Astrocyte of the spinal cord (primary cell): Measurements from ENCODE around the gene GPR65.

Experiments used
- DNase-seq: peaks from one replicate; pipeline ENCODE4 v3.0.0; 2011; ENCODE audit warnings: low read depth, low spot score
- H3K4me3 ChIP-seq: 2 replicates; pipeline ENCODE4 v1.5.1; 2011; ENCODE audit warnings: low read depth, mild to moderate bottlenecking, low read length, moderate library complexity
- CTCF ChIP-seq: IDR thresholded peaks from 2 replicates; pipeline ENCODE4 v1.5.1; 2012; ENCODE audit warnings: low read depth, mild to moderate bottlenecking, low read length, inconsistent platforms
- in situ Hi-C: cut with HindIII; loops from 2 replicates; pipeline ENCODE4 v1.10.0; 2017; ENCODE audit warnings: low sequenced_read_pairs

GPR65 gene

GRCh38 chr14:87992346-87992717 is 12.6 kb upstream of the GPR65 start:
- in situ Hi-C loops = no loop called here
- DNase-seq = no peak
- no peak for TF ChIP-seq CTCF
- peak overlapping the region; percentile 62 for H3K4me3 ChIP-seq

- in situ Hi-C loops = no loop called here
- no peak for TF ChIP-seq CTCF
- peak within 1 kb of the TSS; percentile 62 for H3K4me3 ChIP-seq
- DNase-seq = peak; percentile 94
These were observed 12.0 kb upstream of the GPR65 start, which contains the start of gene GALC for GRCh38 chr14:87992718-87993628. TSS of gene GALC (minus strand) at chr14:87993182. CDS start at chr14:87993164, 18 bp downstream.

GRCh38 chr14:87994974-87995373 is 10.0 kb upstream of the GPR65 start:
- no peak overlapping the region for H3K4me3 ChIP-seq
- no peak for DNase-seq
- TF ChIP-seq CTCF = no peak
- in situ Hi-C loops = no loop called here

- no peak for TF ChIP-seq CTCF
- H3K4me3 ChIP-seq = no peak overlapping the region
- in situ Hi-C loops = no loop called here
- DNase-seq = no peak
These were observed 9.2 kb upstream of the GPR65 start for GRCh38 chr14:87995500-87996290.

GRCh38 chr14:87996291-87996592 is 8.7 kb upstream of the GPR65 start:
- H3K4me3 ChIP-seq = no peak overlapping the region
- no peak for TF ChIP-seq CTCF
- DNase-seq = no peak
- in situ Hi-C loops = no loop called here

GRCh38 chr14:87998482-87998881 is 6.5 kb upstream of the GPR65 start:
- H3K4me3 ChIP-seq = no peak overlapping the region
- in situ Hi-C loops = no loop called here
- TF ChIP-seq CTCF = no peak
- DNase-seq = no peak
